GM12891 (cell line): Measurements from ENCODE around the gene MATN1.

Source experiments
- POLR2AphosphoS5 ChIP-seq: IDR thresholded peaks from 2 replicates; pipeline ENCODE4 v1.6.1; 2011; ENCODE audit warnings: low read depth, low read length, control low read depth
- SPI1 ChIP-seq: IDR thresholded peaks from 2 replicates; pipeline ENCODE4 v1.6.1; 2011; ENCODE audit warnings: low read depth, low read length, control low read depth

DNA sequence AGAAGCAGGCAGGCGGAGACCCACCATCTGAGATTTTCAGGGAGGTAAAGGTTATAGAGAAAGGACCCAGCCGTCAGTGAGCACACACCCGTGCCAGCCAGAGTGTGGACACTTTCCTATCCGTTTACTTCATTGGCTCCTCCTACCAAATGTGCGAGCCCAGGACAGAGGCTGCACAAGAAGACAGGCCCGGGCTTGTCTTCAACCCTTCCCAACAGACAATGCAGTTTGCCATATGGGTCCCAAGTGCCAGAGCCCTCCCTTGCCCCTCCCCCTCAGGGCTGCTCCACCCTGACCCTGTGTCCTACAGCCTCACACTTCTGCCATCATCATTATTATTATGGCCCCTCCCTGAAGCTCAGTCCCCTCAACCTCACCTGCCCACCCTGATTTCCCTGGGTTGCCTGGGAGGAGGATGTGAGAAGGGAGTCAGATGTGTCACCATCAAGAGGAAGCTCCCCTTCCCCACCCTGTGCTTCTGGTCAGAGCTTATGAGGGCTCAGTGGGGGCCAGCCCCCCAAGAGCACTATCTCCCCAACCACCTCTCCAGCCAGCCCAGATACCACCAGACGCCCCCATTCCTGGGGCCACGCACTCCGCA lies 24.8 kb upstream of the MATN1 start:
- TF ChIP-seq SPI1 (no peak), POLR2AphosphoS5 (no peak; the same call in 1 of the 2 replicates)
